Ishikawa (cell line): ENCODE measurements around the gene PRX.
A peak's percentile ranks its signal among the peaks of the same experiment; 100 is the strongest.

Source experiments
- CEBPB ChIP-seq: IDR thresholded peaks from 2 replicates; pipeline ENCODE4 v1.6.1; 2012
- CREB1 ChIP-seq: IDR thresholded peaks from 2 replicates; pipeline ENCODE4 v1.6.1; 2012; ENCODE audit warnings: low read depth
- EGR1 ChIP-seq: IDR thresholded peaks from 2 replicates; pipeline ENCODE4 v1.6.1; 2012
- EP300 ChIP-seq: IDR thresholded peaks from 2 replicates; pipeline ENCODE4 v1.6.1; 2012; ENCODE audit warnings: borderline replicate concordance
- FOXM1 ChIP-seq: IDR thresholded peaks from 2 replicates; pipeline ENCODE4 v1.6.1; 2012; ENCODE audit warnings: low read depth, borderline replicate concordance
- MAX ChIP-seq: IDR thresholded peaks from 2 replicates; pipeline ENCODE4 v1.6.1; 2012
- NFIC ChIP-seq: IDR thresholded peaks from 2 replicates; pipeline ENCODE4 v1.6.1; 2012
- RAD21 ChIP-seq: IDR thresholded peaks from 2 replicates; pipeline ENCODE4 v1.6.1; 2012; ENCODE audit warnings: low read depth
- REST ChIP-seq: IDR thresholded peaks from 2 replicates; pipeline ENCODE4 v1.6.1; 2012; ENCODE audit warnings: low read depth, mild to moderate bottlenecking
- TAF1 ChIP-seq: IDR thresholded peaks from 2 replicates; pipeline ENCODE4 v1.6.1; 2012; ENCODE audit warnings: low read depth, mild to moderate bottlenecking
- TCF12 ChIP-seq: IDR thresholded peaks from 2 replicates; pipeline ENCODE4 v1.6.1; 2012; ENCODE audit warnings: low read depth
- TEAD4 ChIP-seq: IDR thresholded peaks from 2 replicates; pipeline ENCODE4 v1.6.1; 2012
- USF1 ChIP-seq: IDR thresholded peaks from 2 replicates; pipeline ENCODE4 v1.6.1; 2012
- YY1 ChIP-seq: IDR thresholded peaks from 2 replicates; pipeline ENCODE4 v1.6.1; 2012; ENCODE audit warnings: low read depth
- ZBTB7A ChIP-seq: IDR thresholded peaks from 2 replicates; pipeline ENCODE4 v1.6.1; 2012; ENCODE audit warnings: low read depth

Gene PRX

GRCh38 chr19:40411125-40411842 lies 1.9 kb downstream of the PRX start:
- TF ChIP-seq ZBTB7A (no peak), REST (no peak), FOXM1 (no peak), YY1 (no peak), CREB1 (no peak), TEAD4 (no peak), USF1 (no peak), CEBPB (no peak)

GRCh38 chr19:40410030-40410389 lies 3.2 kb downstream of the PRX start:
- no peak for TF ChIP-seq ZBTB7A
- no peak for TF ChIP-seq FOXM1
- TF ChIP-seq CREB1: no peak
- no peak for TF ChIP-seq EP300
- TF ChIP-seq EGR1: no peak
- no peak for TF ChIP-seq NFIC
- TF ChIP-seq CEBPB: no peak

- no peak for TF ChIP-seq TCF12
- no peak for TF ChIP-seq YY1
- TF ChIP-seq USF1: no peak
- no peak for TF ChIP-seq TAF1
- no peak for TF ChIP-seq RAD21
- TF ChIP-seq CEBPB: no peak
- no peak for TF ChIP-seq FOXM1
- no peak for TF ChIP-seq EP300
- TF ChIP-seq TEAD4: no peak
- no peak for TF ChIP-seq CREB1
- no peak for TF ChIP-seq NFIC
- no peak for TF ChIP-seq EGR1
- no peak for TF ChIP-seq MAX
- no peak for TF ChIP-seq ZBTB7A
- no peak for TF ChIP-seq REST
These were observed 5.2 kb downstream of the PRX start for GRCh38 chr19:40407714-40408597.

GRCh38 chr19:40403262-40403984 lies 9.8 kb downstream of the PRX start:
- TF ChIP-seq RAD21 (no peak), YY1 (peak; percentile 57; the same call in 1 of the 2 replicates), TEAD4 (no peak), ZBTB7A (0 out of 2 replicates have a peak, but pooled peaks have one; percentile 66), MAX (peak; percentile 29)

- TF ChIP-seq TAF1 (no peak), CREB1 (no peak), MAX (no peak), TEAD4 (no peak), ZBTB7A (no peak), TCF12 (no peak), REST (no peak), EP300 (no peak)
These were observed 12.6 kb downstream of the PRX start for GRCh38 chr19:40400559-40400958.
